Transverse colon (tissue), 4 donors: ENCODE data around the gene RRAGD. TPM values are rescaled to one million over a fixed set of nuclear protein-coding genes. Genes with fewer than 3 reads are reported as not detected.
A peak's percentile ranks its signal among the peaks of the same experiment; 100 is the strongest.

ENCODE experiments used
- DNase-seq: peaks from one replicate; pipeline ENCODE4 v3.0.0-alpha.2; 2019
- H3K27ac ChIP-seq, 4 donors: fragments of 200-600 bp; sonication (generic); 2 replicates each; pipeline ENCODE4 v1.5.1; 2016 to 2018; ENCODE audit warnings: inconsistent platforms in 4 of 4
- H3K27me3 ChIP-seq: fragments of 200-600 bp; sonication (generic); 2 replicates; pipeline ENCODE4 v1.5.1; 2017; ENCODE audit warnings: inconsistent platforms
- H3K36me3 ChIP-seq, 4 donors: fragments of 200-600 bp; sonication (generic); 2 replicates each; pipeline ENCODE4 v1.5.1; 2017 to 2019; ENCODE audit warnings: inconsistent platforms in 4 of 4
- H3K4me1 ChIP-seq, 4 donors: fragments of 200-600 bp; sonication (generic); 2 replicates each; pipeline ENCODE4 v1.5.1; 2017 to 2020; ENCODE audit warnings: inconsistent platforms in 4 of 4
- H3K4me3 ChIP-seq, 4 donors: fragments of 200-600 bp; sonication (generic); 1 replicate in 1 of 4; 2 replicates in 3 of 4; pipeline versions ENCODE4 v1.5.1 to v1.6.1; 2017 to 2019; ENCODE audit warnings: inconsistent platforms in 4 of 4
- H3K9me3 ChIP-seq, 2 donors: fragments of 200-600 bp; sonication (generic); 2 replicates each; pipeline ENCODE4 v1.5.1; 2017 to 2019; ENCODE audit warnings: inconsistent platforms in 2 of 2
- EP300 ChIP-seq: sonication (generic); formaldehyde crosslinking; IDR thresholded peaks from one replicate; pipeline ENCODE4 v1.6.1; 2017; ENCODE audit warnings: antibody characterized with exemption, low read depth
- POLR2A ChIP-seq: fragments of 450-650 bp; IDR thresholded peaks from one replicate; pipeline ENCODE4 v1.6.1; 2016; ENCODE audit warnings: antibody characterized with exemption, mild to moderate bottlenecking, moderate library complexity
- POLR2AphosphoS5 ChIP-seq, 3 donors: sonication (generic); formaldehyde crosslinking; IDR thresholded peaks; one replicate each; pipeline ENCODE4 v1.6.1; 2016; ENCODE audit warnings: antibody characterized with exemption in 3 of 3
- WGBS, 2 donors: methylation state at CpG; one replicate each; pipeline ENCODE4 v1.1.5; 2018; ENCODE audit warnings: low coverage in 1 of 2; 5-methylcytosine and 5-hydroxymethylcytosine counted together
- in situ Hi-C, 4 donors: fragments of 200-750 bp; cut with MboI; loops; one replicate each; pipeline versions ENCODE4 v1.15.0 to v1.15.1; 2017; ENCODE audit warnings: low sequenced_read_pairs in 3 of 4, low pct_ligation_motif_present in 1 of 4, low pct_unique_long_range_greater_than_20kb in 1 of 4
- intact Hi-C: fragments of 100-400 bp; cut with DNase I; formaldehyde crosslinking; loops from one replicate; pipeline ENCODE4 v1.15.1; 2023; ENCODE audit warnings: low total_unique reads
- total RNA-seq, 4 donors: library from RNA; depleted of rRNA; stranded (reverse); fragments of >200 nt; gene quantifications; one replicate each; pipeline ENCODE4 v1.1.0, GENCODE V29; 2016
- TF ChIP-seq, protein P1 (sequence below), 5 experiments: fragments of 200-600 bp in 3 of 5; fragments of 450-650 bp in 2 of 5; sonication (generic) in 3 of 5; IDR thresholded peaks; 1 replicate in 2 of 5; 2 replicates in 3 of 5; pipeline ENCODE4 v1.5.1; 2016 to 2017; ENCODE audit warnings: antibody characterized with exemption in 5 of 5, inconsistent platforms in 3 of 5, mild to moderate bottlenecking in 2 of 5, moderate library complexity in 1 of 5

Gene RRAGD, protein sequence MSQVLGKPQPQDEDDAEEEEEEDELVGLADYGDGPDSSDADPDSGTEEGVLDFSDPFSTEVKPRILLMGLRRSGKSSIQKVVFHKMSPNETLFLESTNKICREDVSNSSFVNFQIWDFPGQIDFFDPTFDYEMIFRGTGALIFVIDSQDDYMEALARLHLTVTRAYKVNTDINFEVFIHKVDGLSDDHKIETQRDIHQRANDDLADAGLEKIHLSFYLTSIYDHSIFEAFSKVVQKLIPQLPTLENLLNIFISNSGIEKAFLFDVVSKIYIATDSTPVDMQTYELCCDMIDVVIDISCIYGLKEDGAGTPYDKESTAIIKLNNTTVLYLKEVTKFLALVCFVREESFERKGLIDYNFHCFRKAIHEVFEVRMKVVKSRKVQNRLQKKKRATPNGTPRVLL
- 1 to 10 TPM in 3 of 4 donors, under 1 TPM in 1; 0.80 to 7.0 (median 2.2) TPM for total RNA-seq

DNA sequence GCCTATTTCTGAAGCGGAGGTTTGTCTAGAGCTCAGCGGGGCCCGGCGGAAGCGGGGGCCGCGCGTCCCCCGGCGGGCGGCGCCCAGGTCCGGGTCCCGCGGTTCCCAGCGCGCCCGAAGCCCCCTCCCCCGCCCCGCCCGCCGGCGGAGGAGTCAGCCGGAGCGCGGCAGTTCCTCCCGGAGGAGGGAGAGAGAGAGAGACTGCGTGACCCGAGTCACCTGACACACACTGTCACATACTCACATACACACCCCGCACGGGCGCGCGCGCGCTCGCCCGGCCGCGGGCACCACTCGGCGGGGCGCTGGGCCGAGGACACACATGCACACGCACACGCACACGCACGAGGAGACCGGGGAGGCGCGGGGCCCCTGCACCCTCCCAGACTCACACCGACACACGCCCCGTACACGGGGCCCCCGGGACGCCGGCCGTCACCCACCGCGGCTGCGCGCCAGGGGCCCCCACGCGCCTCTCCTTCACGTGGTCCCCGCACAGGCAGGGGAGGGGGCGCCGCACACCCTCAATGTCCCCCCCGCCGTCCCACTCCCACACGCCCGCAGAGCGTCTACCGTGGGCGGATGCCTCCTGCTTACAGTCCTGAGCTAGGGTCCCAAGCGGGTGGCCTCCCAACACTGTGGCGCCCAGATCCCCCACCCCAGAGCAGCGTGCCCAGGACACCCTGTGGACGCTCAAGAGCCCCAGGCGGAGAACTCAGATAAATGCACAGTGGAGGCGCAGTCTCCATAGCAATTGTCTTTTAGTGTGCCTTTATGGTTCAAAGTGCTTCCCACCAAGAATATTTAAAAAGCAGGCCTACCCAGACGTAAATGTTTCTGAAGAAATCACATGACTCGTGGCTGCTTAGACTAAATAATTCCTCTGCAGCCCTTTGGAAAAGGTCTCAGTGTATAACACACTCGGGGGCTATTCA is at the start of gene RRAGD:
Gene RRAGD (minus strand): TSS at position 203 of the 935 bp plus-strand sequence. CDS start 280 bp downstream, outside the sequence.
- Histone ChIP-seq H3K36me3 (no peaks in the 10 kb centered on the region), H3K4me1 (peaks cover 8 to 25% (median 18%) of the 10 kb centered on the region in 4 donors), H3K9me3 (no peaks in the 10 kb centered on the region), H3K27me3 (peaks cover 52% of the 10 kb centered on the region), H3K4me3 (peak within 1 kb of the TSS; percentile 57 to 90 (median 76)), H3K27ac (peak within 1 kb of the TSS; percentile 43 to 79 (median 58))
- peak; percentile 73 for DNase-seq
- TF ChIP-seq EP300 (no peak), POLR2A (no peak), POLR2AphosphoS5 (IDR thresholded peaks at IDR 0.05) (no peak)
- TF ChIP-seq, protein P1, sequence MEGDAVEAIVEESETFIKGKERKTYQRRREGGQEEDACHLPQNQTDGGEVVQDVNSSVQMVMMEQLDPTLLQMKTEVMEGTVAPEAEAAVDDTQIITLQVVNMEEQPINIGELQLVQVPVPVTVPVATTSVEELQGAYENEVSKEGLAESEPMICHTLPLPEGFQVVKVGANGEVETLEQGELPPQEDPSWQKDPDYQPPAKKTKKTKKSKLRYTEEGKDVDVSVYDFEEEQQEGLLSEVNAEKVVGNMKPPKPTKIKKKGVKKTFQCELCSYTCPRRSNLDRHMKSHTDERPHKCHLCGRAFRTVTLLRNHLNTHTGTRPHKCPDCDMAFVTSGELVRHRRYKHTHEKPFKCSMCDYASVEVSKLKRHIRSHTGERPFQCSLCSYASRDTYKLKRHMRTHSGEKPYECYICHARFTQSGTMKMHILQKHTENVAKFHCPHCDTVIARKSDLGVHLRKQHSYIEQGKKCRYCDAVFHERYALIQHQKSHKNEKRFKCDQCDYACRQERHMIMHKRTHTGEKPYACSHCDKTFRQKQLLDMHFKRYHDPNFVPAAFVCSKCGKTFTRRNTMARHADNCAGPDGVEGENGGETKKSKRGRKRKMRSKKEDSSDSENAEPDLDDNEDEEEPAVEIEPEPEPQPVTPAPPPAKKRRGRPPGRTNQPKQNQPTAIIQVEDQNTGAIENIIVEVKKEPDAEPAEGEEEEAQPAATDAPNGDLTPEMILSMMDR (IDR thresholded peaks at IDR 0.05): peak in 1 of 5 experiments; percentile 16
- intact Hi-C loops: no loop called here
- in situ Hi-C loops: no loop called here
- 0 to 1% methylated on average over 3 to 29 of the region's 85 CpGs for WGBS, 2 donors

DNA sequence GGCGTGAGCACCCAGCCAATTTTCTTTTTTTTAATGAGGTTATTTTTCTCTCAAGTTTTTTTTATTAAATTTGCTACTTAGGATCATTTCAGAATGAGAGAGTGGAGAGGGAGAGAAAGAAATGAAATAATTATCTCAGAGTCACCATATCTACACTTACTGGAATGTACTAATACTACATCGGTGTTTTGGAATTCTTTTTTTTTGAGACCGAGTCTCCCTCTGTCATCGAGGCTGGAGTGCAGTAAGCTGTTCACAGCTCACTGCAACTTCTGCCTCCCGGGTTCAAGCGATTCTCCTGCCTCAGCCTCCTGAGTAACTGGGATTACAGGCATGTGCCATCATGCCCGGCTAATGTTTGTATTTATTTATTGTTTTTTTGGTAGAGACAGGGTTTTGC is 48.6 kb upstream of the RRAGD start:
- Histone ChIP-seq H3K9me3 (no peaks in the 10 kb centered on the region), H3K4me1 (no peaks in the 10 kb centered on the region), H3K27me3 (no peaks in the 10 kb centered on the region), H3K27ac (no peak overlapping the region), H3K36me3 (no peaks in the 10 kb centered on the region), H3K4me3 (no peak overlapping the region)
- in situ Hi-C loops: no loop called here
- WGBS, 2 donors: 78 to 86% methylated on average over 4 to 7 of the region's 7 CpGs
- intact Hi-C loops: no loop called here
- TF ChIP-seq POLR2AphosphoS5 (IDR thresholded peaks at IDR 0.05) (no peak), POLR2A (no peak), EP300 (no peak)
- TF ChIP-seq, protein P1 (IDR thresholded peaks at IDR 0.05): no peak
- DNase-seq: no peak

DNA sequence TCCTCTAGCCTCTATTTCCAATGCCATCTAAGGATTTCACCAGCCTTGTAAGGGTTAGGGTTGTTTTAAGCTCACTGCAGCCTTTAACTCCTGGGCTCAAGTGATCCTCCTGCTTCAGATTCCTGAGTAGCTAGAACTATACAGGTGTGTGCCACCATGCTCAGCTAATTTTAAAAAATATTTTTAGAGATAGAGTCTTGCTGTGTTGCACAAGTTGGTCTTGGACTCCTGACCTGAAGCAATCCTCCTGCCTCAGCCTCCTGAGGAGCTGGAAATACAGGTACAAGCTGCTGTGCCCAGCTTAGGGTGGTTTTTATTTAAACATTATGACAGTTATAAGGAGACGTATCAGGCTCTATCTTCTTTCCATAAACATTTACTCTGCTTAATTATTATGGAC is 47.4 kb upstream of the RRAGD start:
- in situ Hi-C loops (no loop called here), intact Hi-C loops (no loop called here)
- Histone ChIP-seq H3K27me3 (no peaks in the 10 kb centered on the region), H3K9me3 (no peaks in the 10 kb centered on the region), H3K4me3 (no peak overlapping the region), H3K27ac (no peak overlapping the region), H3K36me3 (no peaks in the 10 kb centered on the region), H3K4me1 (no peaks in the 10 kb centered on the region)
- no peak for TF ChIP-seq EP300
- TF ChIP-seq POLR2A: no peak
- TF ChIP-seq, protein P1 (IDR thresholded peaks at IDR 0.05): no peak
- TF ChIP-seq POLR2AphosphoS5 (IDR thresholded peaks at IDR 0.05): no peak
- DNase-seq: no peak
- 50 to 75% methylated on average over 1 of the region's 1 CpG for WGBS, 2 donors

DNA sequence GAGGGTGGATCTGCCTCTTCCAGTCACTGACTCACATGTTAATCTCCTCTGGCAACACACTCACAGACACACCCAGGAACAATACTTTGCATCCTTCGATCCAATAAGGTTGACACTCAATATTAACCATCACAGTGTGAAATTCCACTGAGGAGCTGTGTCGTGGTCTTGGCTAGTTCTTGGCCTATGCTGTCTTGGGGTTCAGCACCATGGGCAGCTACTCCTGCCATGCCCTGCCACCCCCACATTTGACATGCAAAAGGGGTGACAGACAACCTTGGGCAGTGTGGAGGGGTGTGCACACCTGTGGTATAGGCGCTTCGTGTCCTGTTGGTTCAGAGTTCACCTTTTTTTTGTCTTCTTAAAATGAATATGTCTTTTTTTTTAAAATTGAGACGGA is 46.6 kb upstream of the RRAGD start:
- no peaks in the 10 kb centered on the region for H3K27me3 ChIP-seq
- intact Hi-C loops (no loop called here), in situ Hi-C loops (no loop called here)
- H3K9me3 ChIP-seq: no peaks in the 10 kb centered on the region
- no peak overlapping the region for H3K27ac ChIP-seq
- no peak overlapping the region for H3K4me3 ChIP-seq
- H3K36me3 ChIP-seq: no peaks in the 10 kb centered on the region
- no peaks in the 10 kb centered on the region for H3K4me1 ChIP-seq
- WGBS, 2 donors: 87 to 90% methylated on average over 3 to 5 of the region's 5 CpGs
- DNase-seq: no peak
- no peak for TF ChIP-seq EP300
- no peak for TF ChIP-seq POLR2A
- TF ChIP-seq POLR2AphosphoS5 (IDR thresholded peaks at IDR 0.05): no peak
- TF ChIP-seq, protein P1 (IDR thresholded peaks at IDR 0.05): no peak
